Stimulated activated CD4-positive, alpha-beta T cell treated with anti-CD3 and anti-CD28 coated beads, TNF-alpha, amount 100 ng/mL, for 24 hours (primary cell): ENCODE results near the gene HNRNPR.

Experiments
- DNase-seq, 3 experiments: peaks; one replicate each; pipeline ENCODE4 v3.0.0-alpha.2; 2020; ENCODE audit warnings: low read depth in 3 of 3

The HNRNPR gene

DNA sequence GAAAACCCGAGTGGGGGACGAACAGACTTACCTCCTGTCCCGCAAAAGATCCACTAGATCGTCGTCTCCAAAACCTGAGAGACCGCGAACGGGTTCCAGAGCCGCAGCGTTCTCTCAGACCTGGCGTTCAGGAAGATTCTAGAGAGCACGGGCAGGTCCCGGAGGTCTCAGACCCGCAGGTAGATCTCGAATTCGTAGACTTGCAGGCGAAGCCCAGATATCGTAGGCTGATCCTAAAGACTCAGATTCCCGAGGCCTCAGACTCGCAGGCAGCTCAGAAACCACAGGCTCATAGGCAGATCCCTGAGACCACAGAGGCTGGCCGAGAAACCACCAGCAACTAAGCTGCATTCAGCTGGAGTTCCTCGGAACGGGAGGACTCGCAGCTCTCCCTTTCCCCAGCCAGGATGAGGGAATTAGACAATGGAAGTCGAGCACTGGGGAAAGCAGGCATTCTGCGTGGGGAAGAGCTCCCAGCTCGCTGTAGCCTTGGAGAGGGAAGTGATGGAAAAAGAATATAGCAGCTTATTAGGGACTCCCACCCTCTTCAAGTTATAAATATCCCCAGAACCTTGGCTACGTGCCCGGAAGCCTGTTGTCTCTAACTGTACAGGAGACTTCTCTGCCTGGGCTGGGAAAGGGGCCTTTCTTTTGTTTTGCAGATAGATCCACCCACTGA lies 25.4 kb upstream of the HNRNPR start, which contains the start of gene ZNF436:
TSS of gene ZNF436 (minus strand) at position 502 of the 679 bp plus-strand sequence. CDS start 1,831 bp downstream, outside the sequence.
- peak in 1 of 3 experiments; percentile 35 for DNase-seq

DNA sequence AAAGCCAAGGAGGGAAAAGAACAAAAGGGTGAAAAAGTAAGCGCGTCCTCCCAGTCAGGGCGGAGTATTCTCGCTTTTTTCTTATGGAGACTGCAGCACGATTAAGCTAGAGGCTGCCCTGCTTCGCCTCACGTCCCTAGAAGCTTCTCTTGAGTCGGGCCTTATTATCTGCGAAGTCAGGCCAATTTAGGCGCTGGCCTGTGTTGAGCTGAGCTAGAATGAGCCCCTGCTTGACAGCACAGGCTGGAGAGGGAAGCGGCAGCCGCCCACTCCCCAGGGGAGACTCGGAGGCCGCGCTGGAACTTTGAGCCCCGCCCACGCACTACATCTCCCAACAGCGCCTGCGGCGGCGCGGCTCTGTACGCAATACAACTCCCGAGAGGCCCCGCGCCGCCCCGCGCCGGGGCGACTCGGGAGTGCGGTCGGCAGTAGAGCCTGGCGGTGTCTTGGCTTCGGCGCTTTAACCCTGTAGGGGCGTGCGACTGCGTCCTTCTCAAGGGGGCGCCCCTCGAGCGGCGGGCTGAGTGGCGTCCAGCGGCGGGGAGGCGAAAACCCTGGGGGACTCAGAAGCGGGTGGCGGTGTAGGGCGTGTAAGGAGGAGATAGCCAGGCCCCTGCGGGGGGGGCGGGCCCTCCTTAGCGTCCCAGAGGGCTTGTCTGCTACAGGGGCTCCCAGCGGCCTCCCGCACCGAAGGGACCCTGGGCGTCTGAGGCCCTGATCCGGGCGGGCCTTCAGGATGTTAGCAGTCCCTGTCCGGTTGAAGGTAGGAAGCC lies 24.7 kb upstream of the HNRNPR start:
- DNase-seq, result peak; percentile 78 to 85 (median 80)

DNA sequence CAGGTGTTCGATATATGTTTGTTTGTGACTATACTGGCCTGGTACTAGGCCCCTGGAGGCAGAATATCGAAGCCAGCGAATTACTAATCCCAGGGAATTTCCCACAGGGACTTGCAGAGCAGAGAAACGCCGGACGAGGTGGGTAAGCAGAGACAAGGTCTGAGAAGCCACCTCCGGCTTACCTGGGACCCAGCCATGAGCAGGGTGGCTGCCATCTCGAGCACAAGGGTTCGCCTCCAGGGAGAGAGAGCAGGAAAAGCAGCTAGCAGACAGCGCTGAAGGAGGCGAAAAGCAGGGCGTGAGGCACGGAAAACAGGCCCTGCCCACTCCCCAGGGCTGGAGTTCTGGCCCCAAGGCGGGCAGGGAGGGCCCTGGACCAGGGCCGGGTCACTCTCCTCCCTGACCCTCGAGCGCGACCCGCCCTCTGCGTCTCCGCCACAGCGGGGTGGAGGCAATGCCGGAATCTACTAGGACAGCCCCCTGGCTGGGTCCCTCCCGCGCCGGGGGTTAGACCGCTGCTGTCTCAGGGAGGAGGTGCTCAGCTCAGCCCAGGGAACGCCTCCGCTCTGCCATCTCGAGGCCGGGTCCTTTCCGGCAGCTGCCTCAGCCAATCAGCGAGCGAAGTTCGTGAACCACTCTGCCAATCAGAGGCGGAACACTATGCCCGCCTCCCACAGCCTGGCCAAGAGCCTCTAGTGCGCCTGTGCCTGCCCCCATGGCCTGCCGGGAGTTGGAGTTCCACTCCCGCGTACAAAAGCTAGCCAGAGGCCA lies 23.9 kb upstream of the HNRNPR start:
- peak; percentile 96 to 97 (median 97) for DNase-seq

- no peak for DNase-seq
These were observed 23.3 kb upstream of the HNRNPR start for GRCh38 chr1:23367451-23367790.

GRCh38 chr1:23366598-23366997 lies 22.5 kb upstream of the HNRNPR start:
- DNase-seq, result no peak

GRCh38 chr1:23366146-23366545 lies 22.1 kb upstream of the HNRNPR start:
- no peak for DNase-seq

DNA sequence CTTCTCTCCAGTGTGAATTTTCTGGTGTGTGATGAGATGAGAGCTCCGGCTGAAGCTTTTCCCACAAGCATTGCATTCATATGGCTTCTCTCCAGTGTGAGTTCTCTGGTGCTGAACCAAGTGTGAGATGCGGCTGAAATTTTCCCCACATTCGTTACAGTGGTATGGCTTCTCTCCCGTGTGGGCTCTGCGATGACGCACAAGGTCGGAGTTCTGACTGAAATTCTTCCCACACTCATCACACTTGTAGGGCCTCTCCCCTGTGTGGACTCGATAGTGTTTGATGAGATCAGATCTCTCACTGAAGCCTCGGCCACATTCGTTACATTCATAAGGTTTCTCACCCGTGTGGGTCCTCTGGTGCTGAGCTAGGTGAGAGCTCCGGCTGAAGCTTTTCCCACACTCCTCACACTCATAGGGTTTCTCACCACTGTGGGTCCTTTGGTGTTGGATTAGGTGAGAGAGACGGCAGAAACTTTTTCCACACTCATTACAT lies 18.2 kb upstream of the HNRNPR start:
- no peak for DNase-seq

- DNase-seq, result no peak
These were observed 14.3 kb upstream of the HNRNPR start for GRCh38 chr1:23358310-23358875.

- DNase-seq, result no peak
These were observed 13.2 kb upstream of the HNRNPR start for GRCh38 chr1:23357138-23357908.

- no peak for DNase-seq
These were observed 12.5 kb upstream of the HNRNPR start for GRCh38 chr1:23356471-23357137.

- DNase-seq, result no peak
These were observed 10.2 kb upstream of the HNRNPR start for GRCh38 chr1:23354245-23354644.

DNA sequence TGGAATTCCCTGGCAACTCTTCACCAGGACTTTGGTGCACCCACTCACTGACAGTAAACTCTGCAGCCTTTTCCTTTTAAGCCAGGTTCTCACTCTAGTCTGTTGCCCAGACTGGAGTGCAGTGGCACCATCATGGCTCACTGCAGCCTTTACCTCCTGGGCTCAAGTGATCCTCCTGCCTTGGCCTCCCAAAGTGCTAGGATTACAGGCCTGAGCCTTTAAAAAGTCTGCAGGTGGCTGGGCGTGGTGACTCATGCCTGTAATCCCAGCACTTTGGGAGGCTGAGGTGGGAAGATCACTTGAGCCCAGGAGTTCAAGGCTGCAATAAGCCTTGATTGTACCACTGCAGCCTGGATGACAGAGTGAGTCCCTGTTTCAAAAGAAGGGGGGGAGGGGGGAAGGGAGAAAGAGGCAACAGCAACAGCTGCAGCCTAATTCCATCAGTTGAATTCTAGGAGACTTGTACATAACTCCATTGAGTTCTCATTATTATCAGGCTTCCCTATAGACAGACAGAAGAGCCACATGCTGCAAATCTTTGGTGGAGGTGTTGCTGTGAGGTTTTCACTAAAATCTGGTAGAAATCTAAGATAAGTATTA lies 8.1 kb upstream of the HNRNPR start:
- no peak for DNase-seq

DNA sequence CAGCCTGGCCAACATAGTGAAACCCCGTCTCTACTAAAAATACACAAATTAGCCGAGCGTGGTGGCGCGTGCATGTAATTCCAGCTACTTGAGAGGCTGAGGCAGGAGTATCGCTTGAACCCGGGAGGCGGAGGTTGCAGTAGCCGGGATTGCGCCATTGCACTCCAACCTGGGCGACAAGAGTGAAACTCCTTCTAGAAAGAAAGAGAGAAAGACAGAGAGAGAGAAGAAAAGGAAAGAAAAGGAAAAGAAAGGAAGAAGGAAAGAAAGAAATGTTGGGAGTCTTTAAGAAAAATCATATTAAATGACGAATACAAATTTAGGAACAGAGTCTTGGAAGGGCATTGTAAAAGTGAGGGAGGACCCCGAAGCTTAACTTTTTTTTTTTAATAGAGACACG lies 1.8 kb upstream of the HNRNPR start:
- no peak for DNase-seq

- DNase-seq, result no peak
These were observed 946 bp upstream of the HNRNPR start for GRCh38 chr1:23344987-23345472.

DNA sequence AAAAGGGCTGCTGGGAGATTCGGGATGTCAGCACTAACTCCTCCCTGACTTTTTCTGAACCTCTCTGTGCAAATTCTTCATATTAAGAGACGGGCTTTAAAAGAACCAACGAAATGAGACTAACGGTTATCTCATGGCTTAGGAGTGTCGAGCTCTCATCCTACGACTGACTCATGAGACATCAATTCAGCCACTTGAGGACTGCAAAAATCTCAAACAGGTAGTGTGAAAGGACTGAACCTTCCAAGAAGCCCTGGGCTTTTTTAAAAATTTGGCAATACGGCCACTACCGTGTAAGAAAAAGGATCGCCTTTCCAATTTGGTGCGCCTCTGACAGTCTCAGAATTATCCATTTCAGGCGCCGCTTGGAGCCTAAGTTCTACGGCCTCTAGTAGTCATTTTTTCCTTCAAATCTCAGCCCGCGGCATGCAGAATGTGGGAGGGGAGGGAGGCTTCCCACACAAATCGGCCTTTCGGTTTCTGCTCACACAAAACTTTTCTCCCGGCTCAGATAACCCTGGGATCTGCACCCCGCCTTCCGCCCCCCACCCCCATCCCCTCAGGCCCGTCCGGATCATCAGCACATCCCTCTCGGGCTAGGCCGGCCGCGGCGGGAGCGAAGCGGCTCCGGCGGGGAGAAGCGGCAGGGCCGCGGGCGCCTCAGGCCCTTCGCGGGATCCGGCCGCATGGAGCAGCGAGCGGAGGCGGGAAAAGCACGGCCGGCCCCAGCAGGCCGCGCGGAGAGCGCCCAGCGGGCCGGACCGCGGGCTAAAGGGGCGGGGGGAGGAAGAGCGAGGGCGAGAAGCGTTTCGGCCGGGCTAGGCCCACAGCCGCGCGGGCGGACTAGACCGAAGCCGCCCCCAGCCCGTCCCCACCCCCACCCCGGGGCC lies 618 bp downstream of the HNRNPR start:
- peak in 2 of 3 experiments; percentile 38 to 65 for DNase-seq

DNA sequence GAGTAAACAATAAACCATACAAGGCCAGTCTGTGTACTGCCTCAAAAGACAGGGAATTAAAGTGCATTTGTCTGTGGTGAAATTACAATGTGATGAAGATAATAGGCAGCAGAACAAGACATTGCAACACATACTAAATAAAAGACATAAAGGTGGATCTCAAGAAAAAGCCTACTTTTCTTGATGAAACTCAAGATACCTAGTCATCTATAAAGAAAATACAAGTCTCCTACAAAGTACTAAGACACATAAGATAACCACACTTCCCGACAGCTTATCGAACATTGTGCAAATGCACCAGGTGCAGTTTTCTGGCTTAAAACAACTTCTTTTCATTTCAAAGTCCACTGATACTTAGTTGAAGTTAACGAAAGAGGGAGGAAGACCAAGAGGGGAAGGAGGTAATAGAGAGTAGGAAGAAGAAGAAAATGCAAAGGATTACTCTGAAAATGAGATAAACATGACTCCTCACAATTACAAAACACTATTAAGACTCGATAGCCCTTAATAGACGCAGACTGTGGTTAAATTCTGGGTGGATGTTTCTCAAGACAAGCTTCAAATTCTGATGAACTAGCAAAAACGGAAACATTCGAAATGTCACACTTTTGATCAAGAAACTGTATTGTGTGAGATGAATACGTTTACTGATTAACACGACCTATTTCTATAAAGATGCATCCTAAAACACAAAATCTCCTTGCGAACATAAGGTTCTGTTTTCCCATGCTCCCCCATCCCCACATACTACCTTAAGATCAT lies 2.0 kb downstream of the HNRNPR start:
- no peak for DNase-seq

GRCh38 chr1:23339632-23340031 lies 4.5 kb downstream of the HNRNPR start:
- DNase-seq, result no peak

GRCh38 chr1:23337869-23338268 lies 6.2 kb downstream of the HNRNPR start:
- no peak for DNase-seq
